Measurements from ENCODE around the gene IL13. TPM values are rescaled to one million over a fixed set of nuclear protein-coding genes. Genes with fewer than 3 reads are reported as not detected.
"Not testable (repeated sequence)": the region's sequence is repeated elsewhere in the genome, so short reads cannot be mapped to it uniquely, and the experiment has no call there.

The IL13 gene
- total and polyA plus RNA-seq, 2 donors (not counting 3 experiments of a cell fraction or from before 2014, with no cell fraction given): 0.06 TPM; not detected in 1

- H3K4me3 ChIP-seq (replicated peaks in 1 of 3; ENCODE audit: insufficient read depth in 1 of 3, low read depth in 1 of 3, low read length in 3 of 3): no peak overlapping the region
- intact Hi-C loops (cut with micrococcal nuclease) (loop anchor here (10.0 kb wide), 1 partner anchor 245 kb away; no protein-coding TSS in a partner anchor), dilution Hi-C loops (cut with MboI; ENCODE audit: extremely low pct_ligation_motif_present, low sequenced_read_pairs) (no loop called here)
- DNase-seq (ENCODE audit: low read depth, low spot score) (peak; percentile 21), FAIRE-seq (peak; percentile 37)
- BruUV-seq (replicated peaks): TSS peak; percentile 79
- H3K36me3 ChIP-seq (ENCODE audit: control insufficient read depth in 2 of 2, extremely low read depth in 1 of 2, insufficient read depth in 2 of 2, low read length in 2 of 2): no peaks in the 10 kb centered on the region
- H3K4me2 ChIP-seq (ENCODE audit: insufficient read depth, low read length): no peak overlapping the region
- TF ChIP-seq POLR2AphosphoS5 (IDR thresholded peaks at IDR 0.05; ENCODE audit: insufficient read depth, low read depth, low read length): no peak
- TF ChIP-seq JUN (IDR thresholded peaks at IDR 0.05; ENCODE audit: borderline replicate concordance, insufficient read depth, insufficient read length, low read depth): peak; percentile 31
- no peak for TF ChIP-seq CTCF (IDR thresholded peaks at IDR 0.05; ENCODE audit: extremely low read depth in 1 of 2, insufficient read depth in 1 of 2, low read depth in 1 of 2, low read length in 2 of 2)
- no peak overlapping the region for H3K9ac ChIP-seq (replicated peaks; ENCODE audit: extremely low read depth, insufficient read depth, low read length)
- H3K4me1 ChIP-seq (ENCODE audit: control insufficient read depth, extremely low read depth, insufficient read depth, low read length): peaks cover 7% of the 10 kb centered on the region
- H3K9me3 ChIP-seq (replicated peaks; ENCODE audit: control insufficient read depth, insufficient read depth, low read length): no peaks in the 10 kb centered on the region
- H4K20me1 ChIP-seq (replicated peaks; ENCODE audit: control insufficient read depth, extremely low read depth, insufficient read depth, low read length): no peaks in the 10 kb centered on the region
- no peak overlapping the region for H3K27ac ChIP-seq (ENCODE audit: insufficient read depth, low read depth, low read length)
- ChIA-PET CTCF (interaction anchor here (1.0 kb wide), 1 partner anchor 9 kb away, joined by 5 read pairs; no protein-coding TSS in a partner anchor), POLR2A (no interaction called here)
- no peaks in the 10 kb centered on the region for H3K79me2 ChIP-seq (ENCODE audit: control insufficient read depth, insufficient read depth, low read length)
- no peaks in the 10 kb centered on the region for H3K9me1 ChIP-seq (replicated peaks; ENCODE audit: control insufficient read depth, extremely low read depth, insufficient read depth, low read length)
- no peaks in the 10 kb centered on the region for H3K27me3 ChIP-seq (ENCODE audit: control insufficient read depth in 2 of 2, insufficient read depth in 2 of 2, low read length in 2 of 2)
- no peak overlapping the region for H2AFZ ChIP-seq (ENCODE audit: low read depth, low read length)
Observed at GRCh38 chr5:132629230-132629944, 28.6 kb upstream of the IL13 start.

- DNase-seq (ENCODE audit: low read depth, low spot score); H3K36me3 ChIP-seq (ENCODE audit: control insufficient read depth in 2 of 2, extremely low read depth in 1 of 2, insufficient read depth in 2 of 2, low read length in 2 of 2); intact Hi-C loops (cut with micrococcal nuclease); H3K9ac ChIP-seq (replicated peaks; ENCODE audit: extremely low read depth, insufficient read depth, low read length); H3K79me2 ChIP-seq (ENCODE audit: control insufficient read depth, insufficient read depth, low read length); dilution Hi-C loops (cut with MboI; ENCODE audit: extremely low pct_ligation_motif_present, low sequenced_read_pairs); H3K9me1 ChIP-seq (replicated peaks; ENCODE audit: control insufficient read depth, extremely low read depth, insufficient read depth, low read length); H3K4me2 ChIP-seq (ENCODE audit: insufficient read depth, low read length); H3K27me3 ChIP-seq (ENCODE audit: control insufficient read depth in 2 of 2, insufficient read depth in 2 of 2, low read length in 2 of 2); H4K20me1 ChIP-seq (replicated peaks; ENCODE audit: control insufficient read depth, extremely low read depth, insufficient read depth, low read length); H3K4me3 ChIP-seq (replicated peaks in 1 of 3; ENCODE audit: insufficient read depth in 1 of 3, low read depth in 1 of 3, low read length in 3 of 3); H3K27ac ChIP-seq (ENCODE audit: insufficient read depth, low read depth, low read length); H2AFZ ChIP-seq (ENCODE audit: low read depth, low read length); H3K4me1 ChIP-seq (ENCODE audit: control insufficient read depth, extremely low read depth, insufficient read depth, low read length); FAIRE-seq; H3K9me3 ChIP-seq (replicated peaks; ENCODE audit: control insufficient read depth, insufficient read depth, low read length); BruUV-seq (replicated peaks): not testable (repeated sequence)
- POLR2A ChIA-PET: interaction anchor here (0.6 kb wide), 1 partner anchor 340 kb away, joined by 3 read pairs; no protein-coding TSS in a partner anchor
- CTCF ChIA-PET: interaction anchor here (1.1 kb wide), 1 partner anchor 38 kb away, joined by 4 read pairs; no protein-coding TSS in a partner anchor
Observed at GRCh38 chr5:132633587-132633986, 24.4 kb upstream of the IL13 start.
